Peyer's patch (tissue), 4 donors: ENCODE measurements around the gene VRK2. TPM values are rescaled to one million over a fixed set of nuclear protein-coding genes. Genes with fewer than 3 reads are reported as not detected.

Source experiments
- DNase-seq, 3 donors: peaks; one replicate each; pipeline ENCODE4 v3.0.0-alpha.2; 2017 to 2019
- H3K27ac ChIP-seq, 4 donors: fragments of 200-600 bp; sonication (generic); one replicate each; pipeline ENCODE4 v1.5.1; 2016 to 2019
- H3K27me3 ChIP-seq, 2 donors: fragments of 200-600 bp; sonication (generic); one replicate each; pipeline ENCODE4 v1.5.1; 2019
- H3K36me3 ChIP-seq, 3 donors: fragments of 200-600 bp; sonication (generic); one replicate each; pipeline ENCODE4 v1.5.1; 2016 to 2019
- H3K4me1 ChIP-seq, 4 donors: fragments of 200-600 bp; sonication (generic); one replicate each; pipeline ENCODE4 v1.5.1; 2016 to 2019
- H3K4me3 ChIP-seq, 4 donors: fragments of 200-600 bp; sonication (generic); 1 replicate in 3 of 4; 2 replicates in 1 of 4; pipeline ENCODE4 v1.5.1; 2016 to 2019; ENCODE audit warnings: mild to moderate bottlenecking in 1 of 4
- H3K9me3 ChIP-seq, 4 donors: fragments of 200-600 bp; sonication (generic); one replicate each; pipeline ENCODE4 v1.5.1; 2016 to 2019; ENCODE audit warnings: mild to moderate bottlenecking in 1 of 4
- CTCF ChIP-seq, 6 experiments: fragments of 450-650 bp in 4 of 6; fragments of 200-600 bp in 2 of 6; sonication (generic) in 1 of 6; IDR thresholded peaks; one replicate each; pipeline ENCODE4 v1.5.1; 2017 to 2019; ENCODE audit warnings: antibody characterized with exemption in 6 of 6, mild to moderate bottlenecking in 3 of 6, moderate library complexity in 1 of 6
- POLR2A ChIP-seq, 2 donors: fragments of 450-650 bp; IDR thresholded peaks; one replicate each; pipeline ENCODE4 v1.5.1; 2017; ENCODE audit warnings: antibody characterized with exemption in 2 of 2, mild to moderate bottlenecking in 2 of 2, moderate library complexity in 2 of 2
- total RNA-seq, 4 donors: library from RNA; depleted of rRNA; stranded (reverse); fragments of >200 nt; gene quantifications; one replicate each; pipeline ENCODE4 v1.1.0, GENCODE V29; 2016

VRK2 gene
- total RNA-seq, 4 donors from 2014 or later = 5.7 to 17.3 (median 10.6) TPM

GRCh38 chr2:58197894-58198293, 151.3 kb downstream of the VRK2 start:
- H3K9me3 ChIP-seq = no peaks in the 10 kb centered on the region
- no peaks in the 10 kb centered on the region for H3K27me3 ChIP-seq
- H3K36me3 ChIP-seq = no peaks in the 10 kb centered on the region
- no peak overlapping the region for H3K4me3 ChIP-seq
- DNase-seq = no peak
- no peaks in the 10 kb centered on the region for H3K4me1 ChIP-seq
- TF ChIP-seq POLR2A (IDR thresholded peaks at IDR 0.05) = no peak
- H3K27ac ChIP-seq = no peak overlapping the region

GRCh38 chr2:58202404-58202803, 155.8 kb downstream of the VRK2 start:
- H3K27ac ChIP-seq = no peak overlapping the region
- no peak for DNase-seq
- H3K4me3 ChIP-seq = no peak overlapping the region
- H3K4me1 ChIP-seq = no peaks in the 10 kb centered on the region
- no peak for TF ChIP-seq CTCF (IDR thresholded peaks at IDR 0.05)
- TF ChIP-seq POLR2A (IDR thresholded peaks at IDR 0.05) = no peak
- H3K9me3 ChIP-seq = no peaks in the 10 kb centered on the region
- no peaks in the 10 kb centered on the region for H3K36me3 ChIP-seq
- H3K27me3 ChIP-seq = no peaks in the 10 kb centered on the region

GRCh38 chr2:58203018-58203417, 156.4 kb downstream of the VRK2 start:
- Histone ChIP-seq H3K9me3 (no peaks in the 10 kb centered on the region), H3K4me1 (no peaks in the 10 kb centered on the region), H3K36me3 (no peaks in the 10 kb centered on the region), H3K4me3 (no peak overlapping the region), H3K27me3 (no peaks in the 10 kb centered on the region), H3K27ac (no peak overlapping the region)
- TF ChIP-seq POLR2A (IDR thresholded peaks at IDR 0.05) (no peak), CTCF (IDR thresholded peaks at IDR 0.05) (no peak)
- no peak for DNase-seq

- Histone ChIP-seq H3K27me3 (no peaks in the 10 kb centered on the region), H3K9me3 (no peaks in the 10 kb centered on the region), H3K27ac (no peak overlapping the region), H3K4me1 (no peaks in the 10 kb centered on the region), H3K4me3 (no peak overlapping the region), H3K36me3 (no peaks in the 10 kb centered on the region)
- DNase-seq = no peak
- TF ChIP-seq CTCF (IDR thresholded peaks at IDR 0.05) (no peak), POLR2A (IDR thresholded peaks at IDR 0.05) (no peak)
Observed at GRCh38 chr2:58204195-58204959, 157.8 kb downstream of the VRK2 start.

GRCh38 chr2:58206785-58207184, 160.2 kb downstream of the VRK2 start:
- no peak overlapping the region for H3K27ac ChIP-seq
- no peak for TF ChIP-seq POLR2A (IDR thresholded peaks at IDR 0.05)
- no peak for TF ChIP-seq CTCF (IDR thresholded peaks at IDR 0.05)
- H3K4me1 ChIP-seq = no peaks in the 10 kb centered on the region
- peaks cover 0 to 12% (median 0%) of the 10 kb centered on the region in 3 donors for H3K36me3 ChIP-seq
- DNase-seq = no peak
- H3K4me3 ChIP-seq = no peak overlapping the region
- H3K9me3 ChIP-seq = peaks cover 0 to 6% (median 0%) of the 10 kb centered on the region in 4 donors
- H3K27me3 ChIP-seq = no peaks in the 10 kb centered on the region

- DNase-seq = no peak
- H3K27me3 ChIP-seq = no peaks in the 10 kb centered on the region
- peaks cover 0 to 16% (median 0%) of the 10 kb centered on the region in 3 donors for H3K36me3 ChIP-seq
- H3K4me1 ChIP-seq = no peaks in the 10 kb centered on the region
- H3K27ac ChIP-seq = no peak overlapping the region
- no peak overlapping the region for H3K4me3 ChIP-seq
- peaks cover 0 to 6% (median 0%) of the 10 kb centered on the region in 4 donors for H3K9me3 ChIP-seq
- no peak for TF ChIP-seq CTCF (IDR thresholded peaks at IDR 0.05)
- no peak for TF ChIP-seq POLR2A (IDR thresholded peaks at IDR 0.05)
Observed at GRCh38 chr2:58207189-58207588, 160.6 kb downstream of the VRK2 start.

Other genes starting within 250 kb of the VRK2 start
- 10 to 100 TPM; 28.5 to 42.7 (median 36.5) TPM for gene FANCL, start 194.5 kb downstream of the VRK2 start, total RNA-seq